HG03571 (cell line): ENCODE measurements around the gene CES2.
"Not testable (repeated sequence)": the region's sequence is repeated elsewhere in the genome, so short reads cannot be mapped to it uniquely, and the experiment has no call there.

Experiments used
- ATAC-seq: cut with Tn5 transposase; IDR thresholded peaks from one replicate; pipeline ENCODE4 v1.9.1; 2021; ENCODE audit not compliant: unreplicated experiment

CES2 gene

GRCh38 chr16:66935314-66936011, at the start of gene CES2:
CES2 (plus strand) TSS chr16:66935516; CDS start chr16:66935636, 120 bp downstream.
- no peak for ATAC-seq

- no peak for ATAC-seq
Observed at GRCh38 chr16:66886321-66886720, 49.0 kb upstream of the CES2 start.

- no peak for ATAC-seq
Observed at GRCh38 chr16:66886914-66887313, 48.4 kb upstream of the CES2 start.

GRCh38 chr16:66888647-66889615, 46.4 kb upstream of the CES2 start:
- ATAC-seq: no peak

GRCh38 chr16:66889622-66890021, 45.7 kb upstream of the CES2 start:
- ATAC-seq: no peak

GRCh38 chr16:66890799-66891198, 44.5 kb upstream of the CES2 start:
- ATAC-seq: no peak

- ATAC-seq: no peak
Observed at GRCh38 chr16:66891360-66891759, 44.0 kb upstream of the CES2 start.

- no peak for ATAC-seq
Observed at GRCh38 chr16:66891797-66892196, 43.5 kb upstream of the CES2 start.

GRCh38 chr16:66894055-66894454, 41.3 kb upstream of the CES2 start:
- no peak for ATAC-seq

GRCh38 chr16:66894948-66895688, 40.2 kb upstream of the CES2 start:
- ATAC-seq: no peak

GRCh38 chr16:66895689-66895979, 39.7 kb upstream of the CES2 start:
- ATAC-seq: no peak

- no peak for ATAC-seq
Observed at GRCh38 chr16:66895999-66896398, 39.3 kb upstream of the CES2 start.

- ATAC-seq: not testable (repeated sequence)
Observed at GRCh38 chr16:66896682-66897081, 38.6 kb upstream of the CES2 start.

- ATAC-seq: no peak
Observed at GRCh38 chr16:66898207-66898606, 37.1 kb upstream of the CES2 start.

- ATAC-seq: no peak
Observed at GRCh38 chr16:66898933-66899309, 36.4 kb upstream of the CES2 start.

GRCh38 chr16:66899310-66899944, 35.9 kb upstream of the CES2 start:
- ATAC-seq: no peak

GRCh38 chr16:66899945-66900710, 35.2 kb upstream of the CES2 start:
- no peak for ATAC-seq

GRCh38 chr16:66900721-66901441, 34.4 kb upstream of the CES2 start:
- ATAC-seq: no peak

- ATAC-seq: no peak
Observed at GRCh38 chr16:66901626-66902025, 33.7 kb upstream of the CES2 start.
